ENCODE results near the gene LEAP2.
"Not testable (repeated sequence)": the region's sequence is repeated elsewhere in the genome, so short reads cannot be mapped to it uniquely, and the experiment has no call there.

The LEAP2 gene

GRCh38 chr5:132841305-132841704 is 32.2 kb upstream of the LEAP2 start:
- no peak for DNase-seq

- no peak for DNase-seq
Observed at GRCh38 chr5:132848270-132848669, 25.2 kb upstream of the LEAP2 start.

GRCh38 chr5:132849347-132849746 is 24.1 kb upstream of the LEAP2 start:
- no peak for DNase-seq

- no peak for DNase-seq
Observed at GRCh38 chr5:132850066-132850465, 23.4 kb upstream of the LEAP2 start.

- DNase-seq, result no peak
Observed at GRCh38 chr5:132853323-132853722, 20.1 kb upstream of the LEAP2 start.

GRCh38 chr5:132853790-132854189 is 19.7 kb upstream of the LEAP2 start:
- DNase-seq, result no peak

GRCh38 chr5:132854301-132854700 is 19.2 kb upstream of the LEAP2 start:
- DNase-seq, result no peak

GRCh38 chr5:132854992-132855391 is 18.5 kb upstream of the LEAP2 start:
- not testable (repeated sequence) for DNase-seq

- no peak for DNase-seq
Observed at GRCh38 chr5:132856011-132856410, 17.5 kb upstream of the LEAP2 start.

- no peak for DNase-seq
Observed at GRCh38 chr5:132859889-132860437, 13.5 kb upstream of the LEAP2 start.

- DNase-seq, result no peak
Observed at GRCh38 chr5:132860742-132861141, 12.7 kb upstream of the LEAP2 start.

GRCh38 chr5:132865668-132866341 is 7.7 kb upstream of the LEAP2 start:
- no peak for DNase-seq

GRCh38 chr5:132866342-132867045 is 7.0 kb upstream of the LEAP2 start, which contains the start of the genes GDF9 and UQCRQ:
Gene GDF9 (minus strand): TSS chr5:132866469. CDS start chr5:132864533, 1,936 bp downstream.
Gene UQCRQ (plus strand): TSS chr5:132866642. CDS start chr5:132866882, 240 bp downstream.
- peak; percentile 99 for DNase-seq

GRCh38 chr5:132867046-132867451 is 6.4 kb upstream of the LEAP2 start:
- DNase-seq, result peak; percentile 16

GRCh38 chr5:132868754-132869153 is 4.7 kb upstream of the LEAP2 start:
- no peak for DNase-seq

GRCh38 chr5:132870801-132871200 is 2.7 kb upstream of the LEAP2 start:
- DNase-seq, result no peak

- no peak for DNase-seq
Observed at GRCh38 chr5:132871459-132872284, 1.8 kb upstream of the LEAP2 start.

GRCh38 chr5:132872788-132873118 is 715 bp upstream of the LEAP2 start:
- DNase-seq, result no peak

- no peak for DNase-seq
Observed at GRCh38 chr5:132873930-132874271, 433 bp downstream of the LEAP2 start.

- DNase-seq, result no peak
Observed at GRCh38 chr5:132876020-132876759, 2.7 kb downstream of the LEAP2 start.

GRCh38 chr5:132877466-132877865 is 4.0 kb downstream of the LEAP2 start:
- DNase-seq, result no peak

GRCh38 chr5:132877938-132878337 is 4.5 kb downstream of the LEAP2 start:
- peak; percentile 8 for DNase-seq
